Cardiac fibroblast (primary cell): ENCODE measurements around the gene NCKAP5L.
"Not testable (repeated sequence)": the region's sequence is repeated elsewhere in the genome, so short reads cannot be mapped to it uniquely, and the experiment has no call there.

Source experiments
- DNase-seq, 2 donors: peaks; one replicate each; pipeline versions ENCODE4 v3.0.0 to v3.0.0-alpha.2; 2010; ENCODE audit warnings: low read depth in 2 of 2
- H3K4me3 ChIP-seq, 2 donors: replicated peaks in 1 of 2; 1 replicate in 1 of 2; 2 replicates in 1 of 2; pipeline ENCODE4 v1.5.1; 2011; ENCODE audit warnings: low read depth in 2 of 2, low read length in 2 of 2, mild to moderate bottlenecking in 2 of 2, moderate library complexity in 1 of 2
- CTCF ChIP-seq: IDR thresholded peaks from one replicate; pipeline ENCODE4 v1.5.1; 2011; ENCODE audit warnings: low read depth, mild to moderate bottlenecking, low read length, inconsistent platforms

NCKAP5L gene

GRCh38 chr12:49872781-49873181 is 44.6 kb upstream of the NCKAP5L start:
- TF ChIP-seq CTCF = no peak
- no peak overlapping the region for H3K4me3 ChIP-seq
- DNase-seq = peak; percentile 22 to 60

GRCh38 chr12:49872381-49872780 is 44.2 kb upstream of the NCKAP5L start:
- TF ChIP-seq CTCF = no peak
- no peak for DNase-seq
- no peak overlapping the region for H3K4me3 ChIP-seq

DNA sequence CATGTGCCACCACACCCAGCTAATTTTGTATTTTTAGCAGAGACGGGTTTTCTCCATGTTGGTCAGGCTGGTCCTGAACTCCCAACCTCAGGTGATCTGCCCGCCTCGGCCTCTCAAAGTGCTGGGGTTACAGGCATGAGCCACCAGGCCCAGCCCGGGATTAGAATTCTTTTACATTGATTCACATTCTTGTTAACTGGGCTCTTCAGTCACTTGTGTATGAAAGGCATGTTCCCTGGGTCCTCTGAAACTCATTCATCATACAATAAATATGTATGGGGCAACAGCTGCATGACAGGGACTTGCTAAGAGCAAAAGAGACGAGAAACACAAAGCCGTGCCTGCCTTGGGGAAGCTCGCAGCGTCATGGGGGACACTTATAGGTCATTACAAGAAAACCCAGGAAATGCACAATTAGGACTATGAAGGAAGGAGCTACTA is 43.6 kb upstream of the NCKAP5L start:
- DNase-seq = peak; percentile 33 to 89

DNA sequence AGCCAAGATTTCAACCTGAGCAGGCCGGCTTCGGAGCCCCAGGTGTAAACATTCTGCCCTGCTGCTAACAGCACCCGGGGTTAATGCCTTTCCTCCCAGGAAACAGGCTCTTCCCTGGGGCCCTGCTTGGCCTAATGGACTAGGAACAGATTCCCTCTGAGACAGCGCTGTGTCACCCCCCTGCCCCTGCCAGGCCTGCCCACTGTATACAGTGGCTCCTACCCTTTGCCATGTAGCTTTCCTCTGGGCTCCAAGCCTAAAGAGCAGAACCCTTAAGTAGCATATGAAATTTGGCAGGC is 43.0 kb upstream of the NCKAP5L start:
- H3K4me3 ChIP-seq = no peak overlapping the region
- DNase-seq = no peak
- TF ChIP-seq CTCF = no peak

More for the DNA sequence above, 43.6 kb upstream of the NCKAP5L start:
- not testable (repeated sequence) for H3K4me3 ChIP-seq

DNA sequence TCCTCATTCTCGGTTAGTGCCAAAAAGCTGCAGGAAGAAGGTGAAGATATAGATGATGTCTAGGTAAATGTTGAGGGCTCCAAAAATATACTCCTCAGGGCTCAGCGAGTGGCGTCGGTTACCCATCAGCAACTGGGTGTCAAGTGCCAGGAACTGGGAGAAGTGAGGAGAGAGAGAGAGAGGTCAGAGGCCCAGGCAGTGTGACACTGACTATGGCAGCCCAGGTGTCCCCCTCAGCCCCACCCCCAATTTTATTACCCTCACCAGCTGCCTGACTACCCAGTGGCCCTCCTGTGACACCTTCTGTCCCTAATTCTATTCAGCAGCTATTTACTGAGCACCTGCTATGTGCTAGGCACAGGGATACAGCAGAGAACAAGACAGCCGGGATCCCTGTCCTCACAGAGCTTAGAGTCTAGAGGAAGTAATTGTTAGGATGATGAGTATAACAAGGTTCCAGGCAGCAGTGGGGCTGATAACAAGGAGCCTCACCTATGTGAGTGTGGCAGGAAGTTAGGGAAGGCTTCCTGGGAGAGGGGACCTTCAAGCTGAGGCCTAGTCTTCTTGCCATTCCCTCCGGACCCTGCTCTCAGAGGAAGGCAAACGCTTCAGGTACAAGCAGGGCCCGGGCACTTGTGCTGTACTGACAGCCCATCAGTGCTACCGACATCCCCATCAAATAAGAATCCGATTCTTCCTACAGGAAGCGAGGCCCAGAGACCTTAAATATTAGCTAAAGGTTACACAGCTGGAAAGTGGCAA is 42.5 kb upstream of the NCKAP5L start:
- no peak for DNase-seq
- H3K4me3 ChIP-seq = no peak overlapping the region
- TF ChIP-seq CTCF = no peak

- H3K4me3 ChIP-seq = no peak overlapping the region
- no peak for DNase-seq
- no peak for TF ChIP-seq CTCF
Measured at GRCh38 chr12:49869816-49870500, 41.7 kb upstream of the NCKAP5L start.

DNA sequence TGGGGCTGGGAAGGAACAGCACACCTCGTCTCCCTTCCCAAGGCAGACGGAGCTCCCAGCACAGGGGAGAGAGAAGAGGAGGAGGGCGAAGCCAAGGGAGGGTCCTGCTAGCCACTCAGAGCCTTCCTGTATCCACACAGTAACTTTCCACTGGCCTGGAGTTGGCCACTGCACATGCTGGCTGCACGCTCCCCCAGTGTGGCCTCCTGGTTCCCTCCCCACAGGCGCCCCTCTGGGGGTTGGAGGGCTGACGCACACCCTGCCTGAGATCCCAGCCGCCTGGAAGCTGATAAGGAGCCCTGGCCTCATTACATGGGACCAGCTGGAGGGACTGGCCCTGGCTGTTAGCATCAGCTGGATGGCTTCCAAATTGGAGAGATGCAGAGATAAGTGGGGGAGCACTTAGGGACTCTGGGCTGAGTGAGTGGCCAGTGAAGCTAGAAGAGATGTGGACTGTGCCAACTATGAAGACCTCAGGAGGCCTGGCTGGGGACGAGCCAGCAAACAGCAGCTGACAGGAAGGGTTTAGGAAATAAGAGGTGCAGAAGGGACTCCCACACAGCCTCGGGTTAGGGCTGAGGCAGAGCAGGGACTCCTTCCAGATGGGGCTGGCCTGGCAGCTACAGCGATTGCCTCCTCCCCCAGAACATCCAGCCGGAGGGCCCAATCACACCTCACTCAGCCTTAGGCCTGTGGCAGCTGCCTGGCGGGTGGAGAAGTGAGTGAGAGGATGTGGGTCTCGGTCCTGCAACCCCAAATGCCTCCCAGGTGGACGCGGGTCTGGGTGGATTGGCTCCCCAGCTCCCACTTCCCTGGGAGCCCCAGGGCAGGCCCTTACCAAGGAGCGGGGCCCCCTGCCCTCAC is 41.0 kb upstream of the NCKAP5L start:
- H3K4me3 ChIP-seq = no peak overlapping the region
- DNase-seq = peak; percentile 96 to 100
- TF ChIP-seq CTCF = no peak
